HG02642 (cell line): ENCODE data around the gene TMEM202.
"Not testable (repeated sequence)": the region's sequence is repeated elsewhere in the genome, so short reads cannot be mapped to it uniquely, and the experiment has no call there.

ENCODE experiments used
- ATAC-seq: cut with Tn5 transposase; IDR thresholded peaks from one replicate; pipeline ENCODE4 v1.9.1; 2021; ENCODE audit warnings: mild to moderate bottlenecking; ENCODE audit not compliant: unreplicated experiment, poor library complexity

TMEM202 gene

DNA sequence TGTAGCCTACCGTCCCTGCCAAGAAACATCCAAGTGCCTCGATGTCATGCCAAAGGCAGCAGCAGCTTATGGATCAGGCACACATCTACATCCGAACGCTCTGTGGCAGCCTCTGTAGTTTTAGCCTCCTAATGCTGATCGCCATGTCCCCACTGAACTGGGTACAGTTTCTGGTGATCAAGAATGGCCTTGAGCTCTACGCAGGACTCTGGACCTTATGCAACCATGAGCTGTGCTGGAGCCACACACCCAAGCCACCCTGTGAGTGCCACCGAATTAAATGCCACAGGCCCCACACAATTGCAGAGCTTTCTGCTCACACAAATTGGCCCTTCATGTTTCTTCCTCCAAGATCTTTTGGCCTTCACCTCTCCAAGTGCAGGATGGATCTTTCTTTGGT is 543 bp downstream of the TMEM202 start:
- ATAC-seq: no peak

DNA sequence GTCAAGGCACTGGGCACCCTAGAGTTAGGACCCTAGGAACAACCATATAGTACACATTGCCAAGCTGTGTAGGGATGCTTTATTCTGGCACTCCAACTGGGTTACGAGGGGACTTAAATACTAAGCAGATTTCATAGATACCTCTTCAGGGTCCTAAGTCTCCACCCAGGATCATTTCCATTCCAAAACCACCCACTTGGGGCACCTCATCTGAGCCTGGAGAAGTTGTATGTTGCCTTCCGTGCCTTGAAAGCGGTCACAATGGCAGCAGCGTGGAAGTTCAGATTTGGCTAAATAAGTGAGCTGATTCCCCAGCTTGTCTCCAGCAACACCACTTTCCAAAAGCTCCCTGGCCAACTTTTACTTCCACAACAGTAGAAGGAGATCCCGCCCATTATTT is 4.6 kb downstream of the TMEM202 start:
- ATAC-seq: no peak

DNA sequence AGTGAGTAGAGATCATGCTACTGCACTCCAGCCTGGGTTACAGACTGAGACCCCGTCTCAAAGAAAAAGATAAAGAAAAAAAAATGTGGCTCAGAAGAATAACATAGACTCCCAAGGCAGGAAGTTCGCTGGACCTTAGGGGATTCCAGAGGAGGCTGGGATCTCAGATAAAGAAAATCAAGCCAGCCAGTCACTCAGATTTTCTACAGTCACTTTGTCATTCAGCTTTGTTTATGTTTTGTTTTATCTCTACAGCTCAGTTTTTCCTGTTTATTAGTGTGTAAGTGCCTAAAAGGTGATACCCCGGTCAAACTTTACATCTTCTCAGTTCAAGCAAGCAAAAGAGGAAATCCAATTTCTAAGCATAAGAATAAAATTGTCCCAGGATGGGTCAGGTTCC is 6.3 kb downstream of the TMEM202 start:
- ATAC-seq: no peak

DNA sequence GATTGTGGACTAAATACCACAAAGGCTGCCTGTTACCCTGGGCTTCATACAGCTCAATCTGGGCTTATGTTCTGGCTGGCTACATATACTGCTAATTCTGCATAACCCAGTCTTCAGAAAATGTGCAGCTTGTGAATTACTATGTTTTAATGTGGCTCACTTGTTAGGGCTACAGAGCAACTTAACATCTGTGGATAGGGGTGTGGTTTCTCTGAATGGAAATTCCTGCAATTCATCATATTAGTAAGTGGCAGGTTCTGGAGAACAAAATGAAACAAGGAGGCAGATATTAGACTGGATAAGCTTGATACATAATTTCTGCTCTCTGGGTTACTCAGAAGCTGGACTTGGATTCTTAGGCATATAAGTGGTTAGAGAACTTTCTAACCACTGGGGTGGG is 6.7 kb downstream of the TMEM202 start:
- ATAC-seq: no peak

DNA sequence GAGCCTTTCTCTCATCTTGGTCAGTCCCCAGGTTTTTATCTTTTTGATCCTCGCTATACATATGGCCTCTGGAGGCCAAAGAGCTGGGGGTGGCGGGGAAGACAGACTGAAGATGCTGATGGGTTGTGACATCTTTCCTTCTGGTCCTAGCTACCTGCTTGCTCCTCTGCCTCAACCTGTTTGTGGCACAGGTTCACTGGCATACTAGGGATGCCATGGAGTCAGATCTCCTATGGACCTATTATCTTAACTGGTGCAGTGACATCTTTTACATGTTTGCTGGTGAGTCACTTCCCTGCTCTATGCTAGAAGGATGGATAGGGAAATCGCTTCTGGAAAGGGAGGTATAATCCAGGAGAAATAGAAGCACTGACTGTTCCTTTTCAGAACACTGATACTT is 8.8 kb downstream of the TMEM202 start:
- no peak for ATAC-seq

DNA sequence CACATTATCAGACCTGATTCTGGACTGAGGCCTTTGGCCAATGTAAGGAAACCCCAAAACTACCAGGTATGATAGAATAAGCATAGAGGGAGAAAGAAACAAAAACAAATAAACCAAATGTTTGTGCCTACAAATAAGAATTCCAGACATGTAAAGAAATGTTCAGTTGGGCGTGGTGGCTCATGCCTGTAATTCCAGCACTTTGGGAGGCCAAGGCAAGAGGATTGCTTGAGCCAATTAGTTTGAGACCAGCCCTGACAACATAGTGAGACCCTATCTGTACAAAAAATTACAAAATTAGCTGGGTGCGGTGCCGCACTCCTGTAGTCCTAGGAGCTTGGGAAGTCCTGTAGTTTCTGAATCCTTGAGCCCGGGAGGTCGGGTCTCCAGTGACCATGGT is 13.0 kb downstream of the TMEM202 start:
- ATAC-seq: no peak

DNA sequence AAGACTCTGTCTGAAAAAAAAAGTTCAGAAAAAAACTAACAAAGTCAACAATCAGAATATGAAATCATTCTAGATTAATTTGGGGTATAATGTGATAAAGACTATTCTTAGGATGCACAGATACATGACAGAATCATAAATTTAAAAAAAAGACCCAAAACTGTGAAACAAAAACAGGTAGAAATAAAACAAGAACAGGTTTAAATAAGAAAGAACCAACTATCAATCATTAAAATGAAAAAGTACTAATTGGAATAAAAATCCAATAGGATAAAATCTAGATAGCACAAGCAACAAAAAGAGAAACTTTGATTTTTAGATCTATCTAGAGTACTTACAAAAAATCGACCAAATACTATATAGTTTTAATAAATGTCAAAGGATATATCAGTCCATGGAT is 13.4 kb downstream of the TMEM202 start:
- no peak for ATAC-seq

DNA sequence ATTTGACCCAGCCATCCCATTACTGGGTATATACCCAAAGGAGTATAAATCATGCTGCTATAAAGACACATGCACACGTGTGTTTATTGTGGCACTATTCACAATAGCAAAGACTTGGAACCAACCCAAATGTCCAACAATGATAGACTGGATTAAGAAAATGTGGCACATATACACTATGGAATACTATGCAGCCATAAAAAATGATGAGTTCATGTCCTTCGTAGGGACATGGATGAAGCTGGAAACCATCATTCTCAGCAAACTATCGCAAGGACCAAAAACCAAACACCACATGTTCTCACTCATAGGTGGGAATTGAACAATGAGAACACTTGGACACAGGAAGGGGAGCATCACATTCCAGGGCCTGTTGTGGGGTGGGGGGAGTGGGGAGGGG is 15.2 kb downstream of the TMEM202 start:
- not testable (repeated sequence) for ATAC-seq

DNA sequence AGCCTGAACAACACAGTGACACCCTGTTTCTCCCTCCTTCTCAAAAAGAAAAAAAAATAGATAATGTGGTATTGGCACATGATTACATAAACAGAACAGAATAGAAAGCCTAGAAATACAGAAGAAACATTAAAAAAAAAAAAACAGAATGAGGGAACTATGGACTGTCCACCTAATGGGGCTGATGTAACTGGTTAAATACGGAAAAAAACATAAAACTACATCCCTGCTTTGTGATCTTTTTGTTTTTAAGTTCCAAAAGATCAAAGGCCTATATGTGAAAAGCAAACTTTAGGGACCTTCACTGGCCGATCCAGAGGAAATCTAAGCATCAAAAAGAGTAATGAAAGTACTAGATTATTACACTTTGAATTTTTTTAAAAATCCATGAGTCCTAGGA is 17.2 kb downstream of the TMEM202 start:
- ATAC-seq: no peak

DNA sequence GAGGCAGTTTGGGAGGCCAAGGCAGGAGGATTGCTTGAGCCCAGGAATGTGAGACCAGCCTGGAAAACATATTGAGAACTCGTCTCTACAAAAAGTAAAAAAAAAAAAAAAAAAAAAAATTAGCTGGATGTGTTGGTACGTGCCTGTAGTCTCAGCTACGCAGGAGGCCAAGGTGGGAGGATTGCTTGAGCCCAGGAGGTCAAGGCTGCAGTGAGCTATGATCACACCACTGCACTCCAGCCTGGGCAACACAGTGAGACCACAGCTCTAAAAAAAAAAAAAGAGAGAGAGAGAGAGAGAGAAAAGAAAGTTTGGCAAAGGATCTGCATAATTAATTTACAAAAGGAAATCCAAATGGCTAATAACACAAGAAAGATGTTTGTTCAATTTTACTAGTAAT is 21.7 kb downstream of the TMEM202 start:
- ATAC-seq: not testable (repeated sequence)

DNA sequence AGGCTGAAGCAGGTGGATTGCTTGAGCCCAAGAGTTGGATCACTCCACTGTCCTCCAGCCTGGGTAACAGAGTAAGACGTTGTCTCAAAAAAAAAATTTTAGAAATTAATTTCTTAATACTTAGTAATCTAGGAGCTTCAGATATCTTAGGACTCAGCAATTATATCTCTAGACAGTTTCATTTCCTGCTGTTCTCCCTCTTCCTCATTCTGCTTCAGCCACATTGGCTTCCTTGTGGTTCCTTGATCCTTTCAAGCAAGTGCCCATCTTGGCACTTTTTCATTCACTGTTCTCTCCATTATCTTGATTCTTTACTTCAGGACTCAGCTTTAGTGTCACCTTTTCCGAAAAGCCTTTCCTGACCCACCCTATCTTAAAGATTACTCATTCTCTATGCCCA is 22.5 kb downstream of the TMEM202 start:
- no peak for ATAC-seq

DNA sequence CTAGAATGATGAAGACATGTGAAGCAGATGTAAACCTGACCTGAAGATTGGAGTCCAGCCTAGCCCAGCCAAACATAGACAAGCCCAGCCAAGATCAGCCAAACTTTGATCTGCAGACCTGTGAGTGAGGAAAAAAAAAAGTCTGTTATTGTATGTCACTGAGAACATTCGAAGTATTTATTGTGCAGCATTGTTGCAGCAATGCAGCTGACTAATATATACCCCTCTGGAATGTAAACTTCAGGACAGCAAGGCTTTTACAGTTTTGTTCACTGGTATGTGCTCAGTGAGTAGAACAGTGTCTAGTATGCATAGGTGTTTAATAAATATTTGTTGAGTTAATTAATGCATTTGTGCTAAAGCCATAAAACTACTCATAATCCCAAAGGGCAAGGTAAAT is 23.4 kb downstream of the TMEM202 start:
- no peak for ATAC-seq

DNA sequence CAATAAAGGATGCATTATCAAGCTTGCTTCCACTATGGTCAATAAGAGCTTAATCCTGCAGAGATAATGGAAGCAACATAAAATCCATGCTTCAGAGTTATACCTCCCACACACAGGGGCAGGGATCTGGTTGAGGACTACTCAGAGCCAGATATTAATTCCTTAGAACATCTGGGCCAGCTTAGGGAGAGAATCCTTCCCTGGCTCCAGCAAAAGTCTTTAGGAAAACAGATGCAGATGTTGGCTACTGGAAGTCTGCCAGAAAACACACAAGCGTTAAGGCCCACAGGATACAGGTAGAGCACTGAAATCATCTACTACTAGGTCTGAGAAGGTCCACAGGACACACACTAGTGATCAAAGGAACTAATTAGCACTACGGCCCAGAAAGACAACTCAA is 25.2 kb downstream of the TMEM202 start:
- ATAC-seq: no peak

DNA sequence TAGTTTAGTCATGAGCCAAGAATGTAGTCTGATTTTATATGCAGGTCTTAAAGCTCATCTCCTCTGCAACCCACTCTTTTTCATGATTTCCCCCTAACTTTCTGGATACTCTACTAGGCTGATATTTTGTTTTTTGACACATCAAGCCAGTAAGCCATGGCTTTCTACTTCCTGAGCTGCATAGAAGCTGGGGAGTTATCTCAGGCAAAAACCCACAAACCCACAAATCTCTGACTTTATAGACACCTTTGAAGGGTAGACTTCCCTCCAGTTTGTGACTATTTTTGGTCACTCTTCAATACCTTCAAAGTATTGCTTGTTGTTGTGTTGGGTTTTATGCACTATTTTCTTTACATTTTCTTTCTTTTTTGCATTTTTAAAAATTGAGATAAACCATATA is 28.6 kb downstream of the TMEM202 start:
- ATAC-seq: no peak

DNA sequence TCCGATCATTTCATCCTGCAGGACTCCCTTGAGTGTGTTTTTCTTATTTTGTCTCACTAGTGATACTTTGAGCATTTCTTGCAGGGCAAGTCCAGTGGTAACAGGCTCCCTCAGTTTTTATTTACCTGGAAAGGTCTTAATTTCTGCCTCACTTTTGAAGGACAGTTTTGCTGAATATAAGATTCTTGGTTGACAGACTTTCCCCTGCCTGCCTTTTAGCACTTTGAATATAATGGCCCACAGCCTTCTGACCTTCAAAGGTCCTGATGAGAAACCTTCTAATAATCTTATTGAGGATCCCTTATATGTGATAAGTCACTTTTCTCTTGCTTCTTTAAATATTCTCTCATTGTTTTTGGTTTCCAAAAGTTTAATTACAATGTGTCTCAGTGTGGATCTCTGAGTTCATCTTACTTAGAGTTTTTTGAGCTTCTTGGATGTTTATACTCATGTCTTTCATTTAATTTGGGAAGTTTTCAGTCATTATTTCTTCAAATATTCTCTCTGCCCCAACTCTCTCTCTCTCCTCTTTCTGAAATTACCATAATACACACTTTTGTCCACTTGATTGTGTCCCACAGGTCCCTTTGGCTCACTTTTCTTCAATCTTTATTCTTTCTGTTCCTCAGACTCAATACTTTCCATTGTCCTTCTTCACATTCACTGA is 39.7 kb downstream of the TMEM202 start:
- ATAC-seq: no peak

DNA sequence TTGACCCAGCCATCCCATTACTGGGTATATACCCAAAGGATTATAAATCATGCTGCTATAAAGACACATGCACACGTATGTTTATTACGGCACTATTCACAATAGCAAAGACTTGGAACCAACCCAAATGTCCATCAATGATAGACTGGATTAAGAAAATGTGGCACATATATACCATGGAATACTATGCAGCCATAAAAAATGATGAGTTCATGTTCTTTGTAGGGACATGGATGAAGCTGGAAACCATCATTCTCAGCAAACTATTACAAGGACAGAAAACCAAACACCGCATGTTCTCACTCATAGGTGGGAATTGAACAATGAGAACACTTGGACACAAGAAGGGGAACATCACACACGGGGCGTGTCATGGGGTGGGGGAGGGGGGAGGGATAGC is 44.7 kb downstream of the TMEM202 start:
- not testable (repeated sequence) for ATAC-seq

DNA sequence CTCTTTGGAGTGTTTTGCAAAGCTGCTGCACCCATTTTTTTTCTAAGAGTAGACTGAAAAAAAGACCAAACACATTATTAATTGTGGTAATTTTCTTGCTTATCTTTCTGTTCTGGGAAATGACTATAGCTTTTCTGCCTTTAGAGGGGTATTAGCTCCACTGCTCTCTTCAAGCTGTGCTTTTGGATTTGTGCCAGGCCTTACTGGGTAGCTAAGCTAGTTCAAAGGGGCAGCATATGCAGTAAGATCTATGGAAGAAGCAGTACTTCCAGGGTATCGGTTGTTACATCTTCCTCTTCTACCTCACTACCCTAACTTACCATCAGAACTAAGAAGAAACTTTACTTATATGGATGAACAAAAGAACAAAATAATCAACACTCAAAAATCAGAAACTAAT is 47.3 kb downstream of the TMEM202 start:
- no peak for ATAC-seq

DNA sequence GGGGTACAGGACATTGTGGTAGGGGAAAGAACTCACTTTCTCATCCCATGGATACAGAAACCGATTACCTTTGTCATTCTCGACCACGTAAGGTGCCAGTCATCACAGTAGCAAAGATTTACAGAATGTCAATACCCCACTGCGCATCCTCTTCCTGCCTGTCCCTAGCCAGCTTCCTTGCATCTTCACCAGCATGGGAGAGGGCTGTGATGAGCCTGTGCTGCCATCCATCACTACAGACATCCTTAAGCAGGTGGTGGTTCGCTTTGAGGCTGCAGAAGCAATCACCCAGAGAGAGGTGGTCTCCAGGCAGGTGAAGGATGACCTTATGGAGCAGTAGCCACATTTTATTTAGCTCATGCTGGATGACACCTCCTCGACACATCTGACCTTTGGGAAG is 52.7 kb downstream of the TMEM202 start:
- ATAC-seq: no peak

DNA sequence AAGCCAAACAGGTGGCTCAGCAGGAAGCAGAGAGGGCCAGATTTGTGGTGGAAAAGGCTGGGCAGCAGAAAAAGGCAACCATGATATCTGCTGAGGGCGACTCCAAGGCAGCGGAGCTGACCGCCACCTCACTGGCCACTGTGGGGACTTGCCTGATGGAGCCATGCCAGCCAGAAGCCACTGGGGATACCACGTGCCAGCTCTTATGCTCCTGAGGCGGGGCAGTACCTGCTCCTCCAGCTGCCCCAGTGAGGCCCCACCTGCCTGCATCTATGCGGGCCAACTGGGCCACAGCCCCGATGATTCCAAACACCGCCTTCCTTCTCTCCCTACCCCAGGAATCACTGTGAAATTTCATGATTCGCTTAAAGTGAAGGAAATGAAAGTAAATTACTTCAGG is 53.1 kb downstream of the TMEM202 start:
- no peak for ATAC-seq

DNA sequence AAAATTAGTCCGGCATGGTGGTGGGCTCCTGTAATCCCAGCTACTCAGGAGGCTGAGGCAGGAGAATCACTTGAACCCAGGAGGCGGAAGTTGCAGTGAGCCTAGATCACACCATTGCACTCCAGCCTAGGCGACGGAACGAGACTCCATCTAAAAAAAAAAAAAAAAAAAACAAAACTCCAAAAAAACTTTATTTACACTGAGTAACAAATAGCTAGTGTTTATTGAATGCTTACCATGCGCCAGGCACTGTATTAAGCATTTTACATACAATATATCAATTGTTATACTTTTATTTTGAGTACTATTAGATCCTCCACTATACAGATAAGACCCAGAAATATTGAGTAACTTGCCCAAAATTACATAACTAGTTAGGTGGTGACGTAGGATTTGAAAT is 58.6 kb downstream of the TMEM202 start:
- no peak for ATAC-seq
